ENCODE measurements around the gene BRWD1. TPM values are rescaled to one million over a fixed set of nuclear protein-coding genes. Genes with fewer than 3 reads are reported as not detected.

BRWD1 gene
- total RNA-seq, 4 donors from 2014 or later: 55.6 to 183 (median 65.4) TPM

- intact Hi-C loops (cut with DNase I; ENCODE audit: low total_unique reads): loop anchor here (10.0 kb wide), 1 partner anchor 203 kb away; a partner anchor contains a TSS
- no peak for DNase-seq
- Histone ChIP-seq H3K36me3 (no peaks in the 10 kb centered on the region), H3K4me1 (no peaks in the 10 kb centered on the region), H3K4me3 (peak overlapping the region in 1 of 2 donors; percentile 83), H3K27me3 (no peaks in the 10 kb centered on the region), H3K9me3 (no peaks in the 10 kb centered on the region), H3K27ac (no peak overlapping the region)
- no peak for TF ChIP-seq POLR2A (IDR thresholded peaks at IDR 0.05)
- TF ChIP-seq, protein P1, sequence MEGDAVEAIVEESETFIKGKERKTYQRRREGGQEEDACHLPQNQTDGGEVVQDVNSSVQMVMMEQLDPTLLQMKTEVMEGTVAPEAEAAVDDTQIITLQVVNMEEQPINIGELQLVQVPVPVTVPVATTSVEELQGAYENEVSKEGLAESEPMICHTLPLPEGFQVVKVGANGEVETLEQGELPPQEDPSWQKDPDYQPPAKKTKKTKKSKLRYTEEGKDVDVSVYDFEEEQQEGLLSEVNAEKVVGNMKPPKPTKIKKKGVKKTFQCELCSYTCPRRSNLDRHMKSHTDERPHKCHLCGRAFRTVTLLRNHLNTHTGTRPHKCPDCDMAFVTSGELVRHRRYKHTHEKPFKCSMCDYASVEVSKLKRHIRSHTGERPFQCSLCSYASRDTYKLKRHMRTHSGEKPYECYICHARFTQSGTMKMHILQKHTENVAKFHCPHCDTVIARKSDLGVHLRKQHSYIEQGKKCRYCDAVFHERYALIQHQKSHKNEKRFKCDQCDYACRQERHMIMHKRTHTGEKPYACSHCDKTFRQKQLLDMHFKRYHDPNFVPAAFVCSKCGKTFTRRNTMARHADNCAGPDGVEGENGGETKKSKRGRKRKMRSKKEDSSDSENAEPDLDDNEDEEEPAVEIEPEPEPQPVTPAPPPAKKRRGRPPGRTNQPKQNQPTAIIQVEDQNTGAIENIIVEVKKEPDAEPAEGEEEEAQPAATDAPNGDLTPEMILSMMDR (IDR thresholded peaks at IDR 0.05): no peak
These were observed 131.4 kb downstream of the BRWD1 start for GRCh38 chr21:39182016-39182415.

GRCh38 chr21:39181205-39181818 lies 132.1 kb downstream of the BRWD1 start:
- intact Hi-C loops (cut with DNase I; ENCODE audit: low total_unique reads): loop anchor here (10.0 kb wide), 1 partner anchor 203 kb away; a partner anchor contains a TSS
- Histone ChIP-seq H3K4me1 (no peaks in the 10 kb centered on the region), H3K27ac (no peak overlapping the region), H3K36me3 (no peaks in the 10 kb centered on the region), H3K27me3 (no peaks in the 10 kb centered on the region), H3K9me3 (no peaks in the 10 kb centered on the region), H3K4me3 (no peak overlapping the region)
- TF ChIP-seq POLR2A (IDR thresholded peaks at IDR 0.05): no peak
- TF ChIP-seq, protein P1 (IDR thresholded peaks at IDR 0.05): no peak
- DNase-seq: no peak

GRCh38 chr21:39180429-39181019 lies 132.9 kb downstream of the BRWD1 start:
- no peaks in the 10 kb centered on the region for H3K9me3 ChIP-seq
- TF ChIP-seq, protein P1 (IDR thresholded peaks at IDR 0.05): no peak
- no peak for TF ChIP-seq POLR2A (IDR thresholded peaks at IDR 0.05)
- H3K4me1 ChIP-seq: no peaks in the 10 kb centered on the region
- intact Hi-C loops (cut with DNase I; ENCODE audit: low total_unique reads): loop anchor here (10.0 kb wide), 1 partner anchor 204 kb away; a partner anchor contains a TSS
- no peak for DNase-seq
- no peak overlapping the region for H3K4me3 ChIP-seq
- no peak overlapping the region for H3K27ac ChIP-seq
- H3K27me3 ChIP-seq: no peaks in the 10 kb centered on the region
- no peaks in the 10 kb centered on the region for H3K36me3 ChIP-seq

GRCh38 chr21:39178421-39178820 lies 135.0 kb downstream of the BRWD1 start:
- Histone ChIP-seq H3K36me3 (no peaks in the 10 kb centered on the region), H3K27me3 (no peaks in the 10 kb centered on the region), H3K9me3 (no peaks in the 10 kb centered on the region), H3K27ac (no peak overlapping the region), H3K4me1 (no peaks in the 10 kb centered on the region), H3K4me3 (no peak overlapping the region)
- TF ChIP-seq, protein P1 (IDR thresholded peaks at IDR 0.05): no peak
- no peak for TF ChIP-seq POLR2A (IDR thresholded peaks at IDR 0.05)
- no peak for DNase-seq
- intact Hi-C loops (cut with DNase I; ENCODE audit: low total_unique reads): no loop called here

- H3K27ac ChIP-seq: no peak overlapping the region
- H3K27me3 ChIP-seq: no peaks in the 10 kb centered on the region
- TF ChIP-seq, protein P1 (IDR thresholded peaks at IDR 0.05): no peak
- TF ChIP-seq POLR2A (IDR thresholded peaks at IDR 0.05): no peak
- H3K9me3 ChIP-seq: no peaks in the 10 kb centered on the region
- intact Hi-C loops (cut with DNase I; ENCODE audit: low total_unique reads): no loop called here
- DNase-seq: no peak
- no peaks in the 10 kb centered on the region for H3K36me3 ChIP-seq
- H3K4me1 ChIP-seq: no peaks in the 10 kb centered on the region
- no peak overlapping the region for H3K4me3 ChIP-seq
These were observed 137.1 kb downstream of the BRWD1 start for GRCh38 chr21:39176271-39176709.

Data from uterus (tissue), 4 donors.